Fibroblast of lung (primary cell): ENCODE results near the gene FAM117A. TPM values are rescaled to one million over a fixed set of nuclear protein-coding genes. Genes with fewer than 3 reads are reported as not detected.

ENCODE experiments used
- DNase-seq, 2 donors: peaks; one replicate each; pipeline versions ENCODE4 v3.0.0 to v3.0.0-alpha.2; 2010; ENCODE audit warnings: low read depth in 2 of 2
- H2AFZ ChIP-seq: 2 replicates; pipeline ENCODE4 v1.5.1; 2012; ENCODE audit warnings: low read length, control low read depth, inconsistent platforms
- H3K27ac ChIP-seq: 2 replicates; pipeline ENCODE4 v1.5.1; 2011; ENCODE audit warnings: low read length, control low read depth; ENCODE audit not compliant: insufficient read depth
- H3K27me3 ChIP-seq: 2 replicates; pipeline ENCODE4 v1.5.1; 2011; ENCODE audit warnings: mild to moderate bottlenecking, low read length; ENCODE audit not compliant: control insufficient read depth, insufficient read depth
- H3K36me3 ChIP-seq: 2 replicates; pipeline ENCODE4 v1.5.1; 2011; ENCODE audit warnings: low read length; ENCODE audit not compliant: control insufficient read depth, insufficient read depth
- H3K4me1 ChIP-seq: 2 replicates; pipeline ENCODE4 v1.5.1; 2011; ENCODE audit warnings: low read length; ENCODE audit not compliant: control insufficient read depth, insufficient read depth; ENCODE audit errors: extremely low read depth
- H3K4me2 ChIP-seq: 2 replicates; pipeline ENCODE4 v1.5.1; 2011; ENCODE audit warnings: low read length, control low read depth; ENCODE audit not compliant: insufficient read depth; ENCODE audit errors: extremely low read depth
- H3K4me3 ChIP-seq, 4 experiments: fragments of 200-600 bp in 1 of 4; sonication (generic) in 1 of 4; replicated peaks in 1 of 4; 2 replicates each; pipeline ENCODE4 v1.5.1; 2011 to 2016; ENCODE audit warnings: low read length in 4 of 4, low read depth in 3 of 4, mild to moderate bottlenecking in 3 of 4, control low read depth in 2 of 4, inconsistent platforms in 1 of 4, mixed read lengths in 1 of 4; ENCODE audit not compliant: insufficient read depth in 1 of 4; ENCODE audit errors: control extremely low read depth in 1 of 4
- H3K79me2 ChIP-seq: 2 replicates; pipeline ENCODE4 v1.5.1; 2012; ENCODE audit warnings: mild to moderate bottlenecking, low read length, inconsistent platforms; ENCODE audit not compliant: control insufficient read depth, insufficient read depth
- H3K9ac ChIP-seq: 2 replicates; pipeline ENCODE4 v1.5.1; 2011; ENCODE audit warnings: mild to moderate bottlenecking, low read length, control low read depth; ENCODE audit not compliant: insufficient read depth
- H3K9me3 ChIP-seq: 2 replicates; pipeline ENCODE4 v1.5.1; 2012; ENCODE audit warnings: low read depth, low read length; ENCODE audit not compliant: control insufficient read depth, insufficient read depth
- H4K20me1 ChIP-seq: 2 replicates; pipeline ENCODE4 v1.5.1; 2011; ENCODE audit warnings: low read length; ENCODE audit not compliant: control insufficient read depth, insufficient read depth; ENCODE audit errors: extremely low read depth
- CTCF ChIP-seq, 2 donors: IDR thresholded peaks in 1 of 2; conservative IDR thresholded peaks in 1 of 2; 1 replicate in 1 of 2; 2 replicates in 1 of 2; pipeline ENCODE4 v1.5.1; 2011 to 2012; ENCODE audit warnings: low read length in 2 of 2, control low read depth in 1 of 2, inconsistent platforms in 1 of 2, low read depth in 1 of 2, mild to moderate bottlenecking in 1 of 2
- EZH2 ChIP-seq: IDR thresholded peaks from 2 replicates; pipeline ENCODE4 v1.5.1; 2012; ENCODE audit warnings: low read length, control low read depth, mild to moderate bottlenecking; ENCODE audit errors: missing control alignments
- polyA plus RNA-seq, 2 donors: library from polyadenylated mRNA; depleted of rRNA in 1 of 2; stranded (reverse) in 1 of 2; unstranded in 1 of 2; fragments of >200 nt; gene quantifications; 2 replicates each; pipeline ENCODE4 v1.2.1, GENCODE V29; 2011 to 2012; ENCODE audit warnings: missing spikeins in 1 of 2
- total RNA-seq: library from RNA; depleted of rRNA; stranded (reverse); fragments of >200 nt; gene quantifications from 2 replicates; pipeline ENCODE4 v1.2.1, GENCODE V29; 2014

FAM117A gene
- total and polyA plus RNA-seq, 2 donors (not counting 1 experiment from before 2014, with no cell fraction given): 2.4 to 3.3 TPM

DNA sequence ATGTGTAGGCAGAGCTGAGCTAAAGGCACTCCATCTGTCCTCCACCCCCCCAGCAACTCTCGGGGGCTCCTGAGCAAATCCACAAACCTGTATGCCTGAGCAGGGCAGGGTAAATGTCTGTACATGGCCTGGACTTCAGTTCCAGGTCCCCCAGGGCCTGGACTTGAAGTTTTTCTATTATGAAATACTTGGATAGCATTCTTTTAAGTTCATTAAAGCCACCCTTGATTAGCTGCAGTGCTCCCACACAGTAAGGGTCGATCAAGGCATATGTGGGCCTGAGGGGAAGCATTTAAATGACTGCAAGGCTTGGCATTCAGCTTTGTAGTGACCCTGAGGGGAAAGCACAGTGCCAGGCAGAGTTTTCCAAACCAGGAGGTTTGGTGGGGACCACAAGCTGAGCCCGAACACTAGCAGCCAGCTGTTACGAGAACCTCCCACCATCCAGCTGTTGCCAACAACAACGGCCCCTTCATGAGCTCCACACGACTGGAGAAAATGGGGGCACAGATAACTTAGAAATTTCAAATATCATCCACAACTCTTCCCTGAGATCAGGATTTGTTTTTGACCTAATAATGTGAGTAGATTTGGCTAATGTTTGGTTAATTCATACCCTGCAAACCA lies 6.7 kb downstream of the FAM117A start:
- H3K36me3 ChIP-seq: no peaks in the 10 kb centered on the region
- DNase-seq: no peak
- H3K4me2 ChIP-seq: no peak overlapping the region
- no peak for TF ChIP-seq CTCF (conservative IDR thresholded peaks at IDR 0.05 in 1 of 2, IDR thresholded peaks at IDR 0.05 in 1 of 2; ENCODE audit: low read depth in 1 of 2, low read length in 2 of 2)
- TF ChIP-seq EZH2: no peak
- H3K9me3 ChIP-seq: no peaks in the 10 kb centered on the region
- H3K27me3 ChIP-seq: peaks cover 7% of the 10 kb centered on the region
- H2AFZ ChIP-seq: no peak overlapping the region
- no peak overlapping the region for H3K9ac ChIP-seq
- H3K4me1 ChIP-seq: no peaks in the 10 kb centered on the region
- no peaks in the 10 kb centered on the region for H4K20me1 ChIP-seq
- no peak overlapping the region for H3K27ac ChIP-seq
- H3K4me3 ChIP-seq: no peak overlapping the region
- H3K79me2 ChIP-seq: no peaks in the 10 kb centered on the region

- no peaks in the 10 kb centered on the region for H3K9me3 ChIP-seq
- H3K36me3 ChIP-seq: no peaks in the 10 kb centered on the region
- H3K4me2 ChIP-seq: no peak overlapping the region
- H3K27ac ChIP-seq: no peak overlapping the region
- no peaks in the 10 kb centered on the region for H3K27me3 ChIP-seq
- H3K79me2 ChIP-seq: no peaks in the 10 kb centered on the region
- no peaks in the 10 kb centered on the region for H4K20me1 ChIP-seq
- H2AFZ ChIP-seq: no peak overlapping the region
- DNase-seq: no peak
- no peaks in the 10 kb centered on the region for H3K4me1 ChIP-seq
- TF ChIP-seq CTCF (conservative IDR thresholded peaks at IDR 0.05 in 1 of 2, IDR thresholded peaks at IDR 0.05 in 1 of 2; ENCODE audit: low read depth in 1 of 2, low read length in 2 of 2): no peak
- TF ChIP-seq EZH2: no peak
- no peak overlapping the region for H3K4me3 ChIP-seq
- no peak overlapping the region for H3K9ac ChIP-seq
Measured at GRCh38 chr17:49756323-49757150, 7.4 kb downstream of the FAM117A start.

GRCh38 chr17:49755663-49756283 lies 8.2 kb downstream of the FAM117A start:
- no peaks in the 10 kb centered on the region for H3K4me1 ChIP-seq
- no peak overlapping the region for H2AFZ ChIP-seq
- no peaks in the 10 kb centered on the region for H4K20me1 ChIP-seq
- H3K4me3 ChIP-seq: no peak overlapping the region
- no peak overlapping the region for H3K27ac ChIP-seq
- H3K4me2 ChIP-seq: no peak overlapping the region
- H3K9ac ChIP-seq: no peak overlapping the region
- TF ChIP-seq EZH2 (no peak), CTCF (conservative IDR thresholded peaks at IDR 0.05 in 1 of 2, IDR thresholded peaks at IDR 0.05 in 1 of 2; ENCODE audit: low read depth in 1 of 2, low read length in 2 of 2) (no peak)
- H3K79me2 ChIP-seq: no peaks in the 10 kb centered on the region
- no peaks in the 10 kb centered on the region for H3K27me3 ChIP-seq
- DNase-seq: no peak
- no peaks in the 10 kb centered on the region for H3K36me3 ChIP-seq
- no peaks in the 10 kb centered on the region for H3K9me3 ChIP-seq
